Measurements from ENCODE around the gene SLC25A12. TPM values are rescaled to one million over a fixed set of nuclear protein-coding genes. Genes with fewer than 3 reads are reported as not detected.

Gene SLC25A12
- polyA plus RNA-seq, 3 donors: 24.3 to 27.6 (median 26.4) TPM

DNA sequence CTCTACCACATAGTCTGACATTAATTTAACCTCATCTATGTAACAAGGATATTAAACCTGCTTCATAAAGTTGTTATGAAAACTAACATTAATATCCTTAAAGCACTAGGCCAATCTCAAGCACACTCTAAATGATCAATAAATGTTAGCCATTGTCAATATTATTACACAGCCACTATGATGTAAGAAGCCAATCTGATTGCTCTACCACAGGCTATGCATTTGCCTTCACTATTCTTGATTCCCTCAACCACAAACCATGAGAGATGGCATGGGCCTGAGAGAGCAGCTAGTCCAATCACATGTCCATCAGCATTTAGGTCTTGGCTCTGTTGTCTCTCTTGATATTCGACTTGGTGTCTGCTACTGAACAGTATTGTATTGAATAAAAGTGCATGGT, 4.2 kb downstream of the SLC25A12 start:
- DNase-seq (ENCODE audit: low read depth in 3 of 3, low spot score in 2 of 3): no peak

DNA sequence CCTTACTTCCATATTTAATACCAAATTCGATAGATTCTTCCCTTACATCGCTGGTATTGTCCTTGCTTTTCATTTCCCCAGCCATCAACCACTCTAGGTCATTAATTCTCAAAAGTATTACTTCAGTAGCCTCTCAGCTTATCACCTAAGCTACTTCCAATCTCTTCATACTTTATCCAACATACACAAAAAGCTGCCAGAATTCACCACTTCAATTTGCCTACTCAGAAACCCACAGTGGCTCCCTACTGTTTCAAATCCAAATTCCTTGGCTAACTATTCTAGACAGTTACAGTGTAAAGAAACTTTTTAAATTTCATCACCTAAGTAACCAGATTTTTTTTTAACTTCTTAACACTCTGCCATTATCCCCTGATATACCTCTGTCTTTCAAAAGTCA, 4.7 kb downstream of the SLC25A12 start:
- no peak for DNase-seq (ENCODE audit: low read depth in 3 of 3, low spot score in 2 of 3)

DNA sequence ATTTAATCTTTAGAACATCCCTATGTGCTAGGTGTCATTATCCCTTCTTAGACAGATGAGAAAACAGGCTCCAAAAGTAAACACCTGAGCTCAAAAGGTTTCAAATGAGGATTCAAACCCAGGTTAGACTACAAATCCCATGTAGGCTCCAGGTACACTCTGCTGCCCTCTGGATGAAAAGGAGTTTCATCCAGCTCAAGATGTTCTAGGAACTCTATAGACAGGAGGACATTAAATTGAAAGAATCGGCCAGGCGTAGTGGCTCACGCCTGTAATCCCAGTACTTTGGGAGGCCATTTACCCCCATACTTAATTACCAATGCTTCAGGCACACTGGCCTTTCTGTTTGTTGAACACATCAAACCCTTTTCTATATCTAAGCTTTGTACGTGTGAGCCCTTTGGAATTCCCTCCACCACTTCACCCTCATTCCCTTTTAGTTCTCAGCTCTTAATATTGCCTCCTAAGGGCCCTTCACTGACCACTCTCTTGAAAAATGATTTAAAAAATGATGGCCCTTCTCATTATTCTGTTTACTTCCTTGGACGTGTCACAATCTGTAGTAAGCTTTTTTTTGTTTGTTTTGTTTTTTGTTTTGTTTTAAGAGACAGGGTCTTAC, 10.7 kb downstream of the SLC25A12 start:
- DNase-seq (ENCODE audit: low read depth in 3 of 3, low spot score in 2 of 3): no peak

DNA sequence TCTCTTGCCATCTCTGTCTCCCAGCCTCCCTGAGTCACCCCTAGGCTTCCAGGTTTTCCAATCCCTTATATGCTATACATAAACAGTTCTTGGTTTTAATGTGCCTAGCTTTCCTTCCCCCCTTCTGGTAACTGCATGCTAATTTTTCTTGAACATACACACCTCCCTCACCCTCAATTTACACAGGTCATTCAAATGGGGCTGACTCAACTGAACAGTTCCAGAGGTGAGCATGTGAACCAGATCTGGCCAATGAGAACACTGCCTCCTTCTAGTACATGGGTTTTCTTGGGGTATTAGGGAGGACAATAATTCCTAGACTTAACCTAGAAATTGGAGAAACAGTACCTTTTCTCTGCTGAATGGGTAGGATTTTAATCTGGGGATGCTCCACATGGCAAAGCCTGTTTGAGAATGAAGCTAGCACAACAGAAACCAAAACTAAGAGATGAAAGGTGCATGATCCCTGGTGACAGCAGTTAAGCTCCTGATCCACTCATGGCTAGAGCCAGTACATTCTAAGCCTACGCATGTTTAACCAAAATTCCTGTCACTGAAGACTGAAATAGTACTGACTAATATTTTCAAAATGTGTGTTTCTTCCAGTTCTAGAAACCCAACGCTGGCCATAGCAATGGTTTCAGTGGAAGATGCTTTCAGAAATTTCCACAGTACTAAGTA, 11.8 kb downstream of the SLC25A12 start:
- DNase-seq (ENCODE audit: low read depth in 3 of 3, low spot score in 2 of 3): no peak

DNA sequence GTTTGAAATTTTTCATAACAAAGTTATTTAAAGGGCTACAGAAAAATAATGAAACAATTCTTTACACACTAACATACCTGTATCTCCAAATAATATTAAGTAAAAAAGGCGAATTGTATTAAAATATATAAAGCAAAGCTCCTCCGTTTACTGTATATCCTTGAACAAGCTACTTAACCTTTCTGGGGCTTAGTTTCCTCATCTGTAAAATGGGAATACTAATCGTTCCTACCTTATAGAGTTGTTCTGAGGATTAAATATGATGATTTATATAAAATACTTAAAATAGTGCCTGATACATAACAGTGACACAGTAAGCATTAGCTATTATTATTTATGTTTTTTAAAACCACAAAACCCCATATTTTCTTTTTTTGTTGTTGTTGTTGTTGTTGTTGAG, 13.3 kb downstream of the SLC25A12 start:
- DNase-seq (ENCODE audit: low read depth in 3 of 3, low spot score in 2 of 3): no peak

DNA sequence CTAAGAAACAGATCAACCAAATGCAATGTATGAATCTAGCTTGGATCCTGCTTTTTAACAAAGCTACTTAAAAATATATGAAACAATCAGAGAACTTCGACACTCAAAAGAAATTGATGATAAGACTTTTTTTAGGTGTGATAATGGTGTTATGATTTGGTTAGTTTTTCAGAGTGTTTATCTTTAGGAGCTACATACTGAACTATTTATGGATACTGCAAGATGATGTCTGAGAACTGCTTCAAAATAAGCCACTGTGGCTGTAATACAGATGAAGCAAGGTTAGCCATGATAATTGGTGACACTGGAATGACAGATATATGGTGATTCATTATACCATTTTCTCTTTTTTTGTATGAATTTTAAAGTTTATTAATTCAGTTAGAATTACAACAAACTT, 14.2 kb downstream of the SLC25A12 start:
- DNase-seq (ENCODE audit: low read depth in 3 of 3, low spot score in 2 of 3): no peak

DNA sequence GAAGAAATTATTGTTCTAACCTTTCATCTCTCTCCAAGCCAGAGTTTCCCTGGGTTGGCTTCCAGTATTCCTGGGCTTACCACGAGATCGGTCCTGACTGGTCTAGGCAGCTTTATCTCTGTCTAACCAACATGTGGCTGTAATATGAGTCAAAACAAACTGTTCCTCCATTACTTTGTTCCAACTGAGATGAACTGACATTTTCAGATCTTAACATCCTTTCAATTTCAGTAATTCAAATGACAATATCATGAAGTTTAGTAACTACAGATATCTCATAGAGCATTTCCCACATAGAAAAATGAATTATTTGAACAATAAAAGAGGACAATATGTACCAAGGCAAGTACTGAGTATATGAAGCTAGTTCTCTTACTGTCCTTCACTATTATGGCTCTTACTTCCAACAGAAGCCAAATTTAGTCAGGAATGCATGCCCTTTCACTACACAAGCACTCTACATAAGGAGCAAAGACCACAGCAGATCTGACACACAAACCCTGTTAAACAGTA, 15.5 kb downstream of the SLC25A12 start:
- no peak for DNase-seq (ENCODE audit: low read depth in 3 of 3, low spot score in 2 of 3)

DNA sequence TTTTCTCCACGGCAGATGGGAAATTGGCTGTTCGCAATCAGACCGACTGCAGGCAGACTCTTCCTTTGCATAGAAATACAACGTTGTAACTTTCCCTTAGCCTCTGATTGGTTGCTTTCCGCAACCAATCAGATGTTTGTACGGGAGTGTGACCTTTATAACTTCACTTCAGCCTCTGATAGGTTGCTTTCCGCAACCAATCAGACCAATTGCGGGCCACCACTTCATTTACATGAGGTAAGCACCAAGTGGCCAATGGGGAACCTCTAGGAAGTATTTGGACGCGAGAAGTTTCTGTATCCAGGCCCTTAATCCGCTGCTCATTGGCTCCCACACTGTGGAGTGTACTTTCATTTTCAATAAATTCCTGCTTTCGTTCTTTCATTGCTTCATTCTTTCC, 19.1 kb downstream of the SLC25A12 start:
- no peak for DNase-seq (ENCODE audit: low read depth in 3 of 3, low spot score in 2 of 3)

DNA sequence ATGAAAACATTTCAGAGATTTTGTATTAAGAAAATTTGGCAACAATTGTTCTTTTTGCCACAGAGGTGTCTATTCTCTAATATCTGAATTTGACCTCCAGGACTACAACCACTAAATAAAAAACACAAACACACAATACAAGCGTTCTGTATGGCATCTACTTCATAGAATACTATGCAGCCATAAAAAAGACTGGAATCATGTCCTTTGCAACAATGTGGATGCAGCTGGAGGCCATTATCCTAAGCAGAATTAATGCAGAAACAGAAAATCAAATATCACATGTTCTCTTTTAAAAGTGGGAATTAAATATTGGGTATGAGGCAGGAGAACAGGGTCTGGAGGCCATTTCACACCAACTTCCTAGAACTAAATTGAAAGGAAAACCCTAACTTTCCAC, 19.5 kb downstream of the SLC25A12 start:
- DNase-seq (ENCODE audit: low read depth in 3 of 3, low spot score in 2 of 3): no peak

DNA sequence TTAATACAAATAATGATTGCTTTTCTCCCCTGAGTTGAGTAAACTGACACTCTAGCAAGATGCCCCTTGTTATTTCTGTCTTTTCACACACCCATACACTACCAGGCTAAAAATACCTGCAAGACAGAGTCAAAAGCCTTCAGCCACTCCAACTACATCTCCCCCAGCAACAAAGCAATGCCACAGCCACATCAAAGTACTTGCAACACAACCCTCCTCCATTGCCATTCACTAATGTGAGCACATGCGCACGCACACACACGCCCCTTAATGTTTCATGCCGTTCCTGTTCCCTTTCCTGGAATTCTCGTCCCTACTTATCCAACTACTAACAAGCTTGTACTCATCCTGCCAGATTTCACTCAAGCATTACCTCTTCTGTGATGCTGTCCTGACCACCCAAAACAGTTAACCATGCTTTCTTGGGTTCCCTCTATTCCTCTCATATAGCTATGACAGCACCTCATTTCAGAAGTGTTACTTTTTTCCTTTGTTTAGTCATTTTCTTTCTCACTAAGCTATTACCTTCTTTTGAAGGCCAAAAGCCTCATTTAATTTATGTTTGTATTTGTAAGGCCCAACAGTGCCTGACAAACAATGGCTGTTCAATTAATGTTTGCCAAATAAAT, 29.6 kb downstream of the SLC25A12 start:
- DNase-seq (ENCODE audit: low read depth in 3 of 3, low spot score in 2 of 3): no peak

DNA sequence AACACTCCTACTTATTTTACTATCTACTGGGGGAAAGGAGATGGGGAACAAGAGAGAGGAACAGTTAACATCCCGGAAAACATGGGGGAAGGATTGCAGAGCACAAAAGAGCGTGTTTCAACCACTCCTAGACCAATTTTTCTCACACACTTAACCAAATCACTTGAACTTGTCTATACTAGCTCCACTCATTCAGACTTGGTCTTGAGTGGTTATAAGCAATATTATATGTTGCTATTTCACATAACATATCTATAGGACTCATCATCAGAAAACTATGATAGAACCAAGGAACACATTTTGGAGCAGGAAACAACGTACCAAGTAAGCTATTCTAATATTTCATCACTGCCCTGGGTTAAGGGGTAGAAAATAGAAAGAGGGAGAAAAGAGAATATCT, 31.5 kb downstream of the SLC25A12 start:
- DNase-seq (ENCODE audit: low read depth in 3 of 3, low spot score in 2 of 3): no peak

DNA sequence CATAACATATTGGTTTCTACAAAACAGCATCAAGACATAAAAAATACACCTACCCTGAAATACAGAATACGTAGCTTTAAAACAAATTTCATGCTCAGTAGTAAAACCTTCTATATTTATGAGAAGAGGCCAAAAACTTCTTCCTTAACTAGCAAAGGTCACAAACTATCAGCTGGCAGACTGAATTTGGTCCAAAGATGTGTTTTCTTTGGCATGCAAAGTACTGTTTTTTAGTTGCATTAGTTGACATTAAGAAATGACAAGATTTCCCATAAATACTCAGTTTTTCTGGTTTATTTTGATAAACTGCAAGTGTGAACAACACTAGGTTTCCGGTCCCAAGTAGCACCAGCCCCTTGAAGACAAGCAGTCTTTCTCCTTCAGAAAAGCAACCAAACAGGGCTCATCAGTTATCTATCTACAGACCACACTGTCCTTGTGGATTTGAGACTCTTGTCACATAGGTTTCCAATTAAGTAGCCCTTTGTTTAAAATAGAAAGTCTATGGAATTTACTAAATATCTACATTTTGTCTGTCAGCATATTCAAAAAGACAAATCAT, 35.6 kb downstream of the SLC25A12 start:
- DNase-seq (ENCODE audit: low read depth in 3 of 3, low spot score in 2 of 3): no peak

DNA sequence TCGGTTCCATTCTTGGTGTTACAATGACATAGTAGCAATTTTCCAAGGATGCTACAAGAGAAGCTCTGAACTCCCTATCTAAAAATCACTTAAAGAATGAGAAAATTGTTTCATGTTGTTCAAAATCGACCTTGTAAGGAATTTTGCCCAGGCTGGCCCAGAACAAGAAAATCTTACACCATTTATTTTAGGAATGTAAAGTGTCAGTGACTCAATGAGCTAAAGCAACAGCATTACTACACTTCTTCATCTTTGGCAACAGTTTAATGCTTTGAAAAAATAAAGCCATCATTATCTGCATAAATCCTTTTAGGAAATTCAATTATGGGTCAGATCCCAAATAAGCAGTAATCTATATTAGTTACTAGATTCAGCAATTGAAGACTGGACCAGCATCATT, 38.6 kb downstream of the SLC25A12 start:
- DNase-seq (ENCODE audit: low read depth in 3 of 3, low spot score in 2 of 3): no peak

DNA sequence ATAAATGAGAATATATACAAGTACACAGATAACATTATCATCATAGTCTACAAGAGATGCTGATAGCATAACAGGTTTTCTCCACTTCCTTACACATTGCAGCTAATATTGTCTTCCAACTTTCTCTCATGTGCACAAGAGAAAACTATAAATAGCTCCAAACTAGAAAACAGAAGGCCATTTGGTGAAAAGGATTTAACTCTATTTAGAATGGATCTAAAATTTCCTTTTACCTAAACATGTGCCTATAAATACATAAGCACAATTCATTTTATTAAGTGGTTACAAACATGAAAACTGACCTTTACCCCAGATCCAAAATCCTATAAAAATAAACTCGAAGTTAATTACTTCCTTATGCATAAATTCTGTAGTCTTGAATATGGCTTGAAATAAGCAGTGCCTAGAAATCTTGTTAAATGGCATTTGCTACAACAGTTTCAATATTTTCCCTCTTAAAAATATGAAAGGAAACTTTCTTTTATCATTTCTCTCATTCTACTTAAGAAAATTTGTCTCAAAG, 41.6 kb downstream of the SLC25A12 start:
- no peak for DNase-seq (ENCODE audit: low read depth in 3 of 3, low spot score in 2 of 3)

DNA sequence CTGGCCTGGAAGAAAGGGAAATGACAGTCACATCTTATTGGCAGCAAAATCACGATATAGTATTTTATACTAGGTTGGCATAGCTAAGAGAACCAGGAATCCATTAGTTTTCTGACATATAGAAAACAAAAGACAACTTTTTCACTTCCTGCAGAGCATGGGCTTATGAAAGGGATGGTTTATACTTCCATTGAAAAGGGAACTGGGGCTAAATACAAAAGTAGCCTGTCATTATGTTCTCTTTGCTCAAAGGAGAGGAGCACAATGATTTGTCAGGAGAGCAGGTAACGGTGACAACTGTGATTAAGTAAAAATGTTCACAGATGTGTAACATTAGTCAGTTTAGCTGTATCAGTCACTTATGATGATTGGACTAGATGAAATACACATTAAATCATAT, 46.4 kb downstream of the SLC25A12 start:
- DNase-seq (ENCODE audit: low read depth in 3 of 3, low spot score in 2 of 3): no peak

DNA sequence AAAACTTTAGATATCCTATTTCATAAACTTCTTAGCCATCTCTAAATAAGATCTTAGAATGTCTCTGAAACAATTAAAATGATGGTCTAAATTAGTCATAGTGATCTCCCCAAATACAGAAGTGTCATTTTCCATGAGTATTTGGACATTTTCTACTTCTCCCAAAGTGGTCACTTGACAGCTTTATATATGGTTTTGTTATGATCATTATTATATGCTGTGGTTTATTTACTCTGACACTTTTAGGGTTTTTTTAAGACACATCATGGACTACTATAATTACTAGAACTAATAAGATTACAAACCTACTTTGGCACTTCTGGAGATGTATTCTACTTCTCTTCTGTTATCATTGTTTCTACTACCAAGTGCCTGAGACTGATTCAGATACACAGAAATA, 47.1 kb downstream of the SLC25A12 start:
- DNase-seq (ENCODE audit: low read depth in 3 of 3, low spot score in 2 of 3): no peak

DNA sequence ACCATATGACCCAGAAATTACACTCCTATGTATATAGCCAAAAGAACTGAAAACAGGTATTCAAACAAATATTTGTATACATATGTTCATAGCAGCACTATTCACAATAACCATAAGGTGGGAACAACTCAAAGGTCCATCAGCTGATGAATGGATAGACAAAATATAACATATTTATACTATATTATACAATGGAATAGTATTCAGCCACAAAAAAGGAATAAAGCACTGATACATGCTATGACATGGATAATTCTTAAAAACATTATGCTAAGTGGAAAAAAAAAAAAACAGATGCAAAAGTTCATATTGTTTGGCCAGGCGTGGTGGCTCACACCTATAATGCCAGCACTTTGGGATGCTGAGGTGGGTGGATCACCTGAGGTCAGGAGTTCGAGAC, 52.0 kb downstream of the SLC25A12 start:
- DNase-seq (ENCODE audit: low read depth in 3 of 3, low spot score in 2 of 3): no peak

DNA sequence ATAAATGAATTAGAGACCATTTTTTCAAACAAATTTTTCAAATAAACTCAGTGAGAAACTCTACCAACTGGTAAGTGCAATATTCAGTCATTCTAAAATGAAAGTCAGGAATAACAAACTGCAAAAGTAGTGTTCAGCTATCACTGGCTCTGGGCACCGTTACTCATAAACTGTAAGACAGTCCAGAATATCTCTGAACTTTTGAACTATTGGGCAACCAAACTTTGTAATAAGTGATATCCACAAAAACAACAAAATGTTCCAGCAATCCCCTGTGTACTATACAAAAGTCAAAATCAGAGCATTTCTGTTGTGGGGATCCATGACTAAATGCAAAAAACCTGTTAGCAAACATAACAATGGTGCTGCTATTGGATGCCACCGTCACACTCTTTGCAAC, 56.3 kb downstream of the SLC25A12 start:
- no peak for DNase-seq (ENCODE audit: low read depth in 3 of 3, low spot score in 2 of 3)

DNA sequence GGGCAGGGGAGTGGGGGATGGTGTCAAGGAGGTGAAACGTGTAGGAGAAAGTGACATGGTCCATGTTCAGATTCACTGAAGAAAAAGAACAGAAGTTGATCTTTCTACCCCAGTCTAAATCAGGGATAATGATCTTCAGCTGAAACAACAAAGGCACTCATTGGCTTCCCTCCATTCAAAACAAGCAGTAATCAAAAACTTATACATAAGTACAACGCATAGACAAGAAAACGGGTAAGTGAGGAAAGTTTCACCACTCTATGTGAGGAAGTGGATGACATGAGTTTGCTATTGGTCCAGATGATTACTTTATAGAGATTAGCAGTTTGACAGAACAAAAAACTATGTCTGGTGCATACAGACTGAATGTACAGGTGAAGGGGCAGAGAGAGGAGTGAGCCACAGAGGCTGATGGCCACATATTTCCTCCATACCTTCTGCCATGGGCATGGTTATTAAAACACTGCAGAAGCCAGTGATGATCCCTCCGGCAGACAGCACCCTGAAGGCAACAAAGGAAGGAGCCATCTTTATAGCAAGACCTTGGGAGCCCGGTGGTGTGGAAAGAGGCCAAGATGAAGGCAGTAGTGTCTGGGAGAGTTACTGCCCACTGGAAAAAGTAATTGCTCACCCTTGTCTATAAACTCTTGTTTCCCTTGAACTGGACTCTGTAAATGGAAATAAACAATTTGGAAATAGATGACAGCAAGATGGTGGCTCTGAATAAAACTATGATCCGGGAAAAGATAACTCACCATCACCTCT, 57.7 kb downstream of the SLC25A12 start:
- no peak for DNase-seq (ENCODE audit: low read depth in 3 of 3, low spot score in 2 of 3)

DNA sequence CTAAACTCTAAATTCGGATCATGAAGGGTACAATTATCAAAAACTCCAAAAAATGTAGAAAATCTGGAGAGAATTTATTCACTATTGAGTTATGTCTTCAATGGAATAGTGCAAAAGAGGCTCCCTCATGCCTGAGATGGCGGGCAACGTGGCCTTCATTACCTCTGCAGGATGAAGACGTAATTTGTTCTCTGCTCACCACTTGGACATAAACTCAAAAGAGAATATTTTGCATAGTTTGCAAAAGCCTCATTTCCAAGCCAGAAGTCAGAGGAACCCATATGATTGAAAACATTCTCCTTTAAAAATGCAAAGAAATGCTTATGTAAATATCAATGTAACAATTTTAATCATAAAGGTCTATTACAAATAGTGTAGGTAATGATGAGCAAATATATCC, 58.7 kb downstream of the SLC25A12 start:
- DNase-seq (ENCODE audit: low read depth in 3 of 3, low spot score in 2 of 3): no peak

DNA sequence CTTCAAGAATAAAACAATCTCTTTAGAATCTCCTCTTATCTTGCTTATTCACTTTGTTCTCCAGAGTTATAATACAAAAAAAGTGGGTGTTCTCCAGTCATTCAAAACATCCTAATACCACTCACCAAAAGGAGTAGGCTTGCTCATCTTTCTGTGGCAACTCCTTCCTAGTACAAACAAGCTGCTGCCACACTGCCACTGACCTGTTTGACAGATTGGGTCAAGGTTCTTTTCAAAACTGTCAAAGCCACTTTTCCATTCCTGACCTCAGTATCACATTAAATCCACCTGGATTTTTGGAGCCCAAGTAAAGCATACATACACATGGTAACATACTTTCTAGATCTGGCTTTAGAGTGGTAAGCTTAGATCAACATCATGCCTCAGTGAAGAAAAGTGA, 59.8 kb downstream of the SLC25A12 start:
- no peak for DNase-seq (ENCODE audit: low read depth in 3 of 3, low spot score in 2 of 3)
